ENCODE data around the gene ZBTB24. TPM values are rescaled to one million over a fixed set of nuclear protein-coding genes. Genes with fewer than 3 reads are reported as not detected.

The ZBTB24 gene
- polyA plus RNA-seq, 2 of the 4 experiments (the other 2 are of a cell fraction) = 4.5 to 5.4 TPM

GRCh38 chr6:109449795-109450673 lies 33.0 kb downstream of the ZBTB24 start:
- POLR2A ChIA-PET = no interaction called here
- no peak for ATAC-seq
- CTCF ChIA-PET = interaction anchor here (0.7 kb wide), 1 partner anchor 9 kb away, joined by 3 read pairs; the partner anchor contains the start of genes PPIL6 and SMPD2
- Histone ChIP-seq H3K4me3 (no peak overlapping the region), H3K4me1 (0 out of 3 replicates have a peak, but pooled peaks cover 3% of the 10 kb centered on the region), H3K4me2 (no peak overlapping the region), H3K9me3 (no peaks in the 10 kb centered on the region), H3K27ac (no peak overlapping the region)
- no peak for TF ChIP-seq JUN (IDR thresholded peaks at IDR 0.05)
- TF ChIP-seq PHF8 (IDR thresholded peaks at IDR 0.05; ENCODE audit: borderline replicate concordance, low read depth) = no peak
- no peak for TF ChIP-seq POLR2AphosphoS2 (conservative IDR thresholded peaks at IDR 0.05; ENCODE audit: low read length)
- no peak for TF ChIP-seq USF2 (IDR thresholded peaks at IDR 0.05)
- no peak for TF ChIP-seq RCOR1 (IDR thresholded peaks at IDR 0.05; ENCODE audit: low read depth, low read length)
- no peak for TF ChIP-seq HEYL (CRISPR knock-in tag; IDR thresholded peaks at IDR 0.05)
- no peak for TF ChIP-seq TFCP2L1 (CRISPR knock-in tag; IDR thresholded peaks at IDR 0.05)
- TF ChIP-seq MAZ (IDR thresholded peaks at IDR 0.05; ENCODE audit: borderline replicate concordance, low read depth, low read length) = no peak
- no peak for TF ChIP-seq ELK1 (IDR thresholded peaks at IDR 0.05; ENCODE audit: low read depth, low read length)
- TF ChIP-seq ZFP36 (IDR thresholded peaks at IDR 0.05; ENCODE audit: borderline replicate concordance, partially characterized antibody) = no peak
- no peak for TF ChIP-seq HOXB5 (CRISPR knock-in tag; IDR thresholded peaks at IDR 0.05)
- TF ChIP-seq RFX5 (IDR thresholded peaks at IDR 0.05) = no peak
- FAIRE-seq = no peak
- no peak for DNase-seq (ENCODE audit: low read depth in 1 of 2, low spot score in 1 of 2)
- 87% methylated on average over 7 of the region's 16 CpGs for WGBS (ENCODE audit: missing lambda C conversion rate)

GRCh38 chr6:109449064-109449794 lies 33.8 kb downstream of the ZBTB24 start:
- 88% methylated on average over 12 of the region's 19 CpGs for WGBS (ENCODE audit: missing lambda C conversion rate)
- FAIRE-seq (no peak), DNase-seq (ENCODE audit: low read depth in 1 of 2, low spot score in 1 of 2) (no peak), ATAC-seq (peak in 1 of 2 experiments; percentile 3; a peak in 2 of 6 replicates)
- H3K4me3 ChIP-seq = no peak overlapping the region
- TF ChIP-seq POLR2A (IDR thresholded peaks at IDR 0.05; ENCODE audit: low read length) (no peak), EHMT2 (IDR thresholded peaks at IDR 0.05; ENCODE audit: low read depth) (no peak), HDAC2 (IDR thresholded peaks at IDR 0.05) (no peak), PHF8 (IDR thresholded peaks at IDR 0.05; ENCODE audit: borderline replicate concordance, low read depth) (no peak), RAD21 (conservative IDR thresholded peaks at IDR 0.05 in 1 of 2, IDR thresholded peaks at IDR 0.05 in 1 of 2) (no peak)
- ChIA-PET CTCF (interaction anchor here (1.4 kb wide), 1 partner anchor 261 kb away, joined by 3 read pairs; no protein-coding TSS in a partner anchor), POLR2A (no interaction called here)
- H3K4me2 ChIP-seq = no peak overlapping the region
- H3K9me3 ChIP-seq = no peaks in the 10 kb centered on the region
- H3K27ac ChIP-seq = no peak overlapping the region
- H3K4me1 ChIP-seq = no peaks in the 10 kb centered on the region

GRCh38 chr6:109448615-109449014 lies 34.4 kb downstream of the ZBTB24 start:
- WGBS (ENCODE audit: missing lambda C conversion rate) = 85% methylated on average over 4 of the region's 7 CpGs
- H3K9me3 ChIP-seq = no peaks in the 10 kb centered on the region
- no peaks in the 10 kb centered on the region for H3K4me1 ChIP-seq
- no peak overlapping the region for H3K27ac ChIP-seq
- CTCF ChIA-PET = interaction anchor here (1.4 kb wide), 1 partner anchor 260 kb away, joined by 3 read pairs; no protein-coding TSS in a partner anchor
- DNase-seq (ENCODE audit: low read depth in 1 of 2, low spot score in 1 of 2) (no peak), FAIRE-seq (no peak), ATAC-seq (peak in 1 of 2 experiments; percentile 8; a peak in 3 of 6 replicates)
- TF ChIP-seq MYC (IDR thresholded peaks at IDR 0.05; ENCODE audit: borderline replicate concordance, low read length) (no peak), HOXA7 (CRISPR knock-in tag; IDR thresholded peaks at IDR 0.05) (no peak), JUN (IDR thresholded peaks at IDR 0.05) (no peak), TFCP2L1 (CRISPR knock-in tag; IDR thresholded peaks at IDR 0.05) (no peak), POLR2A (IDR thresholded peaks at IDR 0.05; ENCODE audit: low read length) (no peak), ATOH8 (CRISPR knock-in tag; IDR thresholded peaks at IDR 0.05; ENCODE audit: low read depth) (no peak), NR3C1 (IDR thresholded peaks at IDR 0.05) (no peak), PBX3 (IDR thresholded peaks at IDR 0.05) (no peak), CEBPB (IDR thresholded peaks at IDR 0.05) (no peak), HMGXB4 (CRISPR knock-in tag; IDR thresholded peaks at IDR 0.05; ENCODE audit: borderline replicate concordance) (no peak), CBX8 (IDR thresholded peaks at IDR 0.05) (no peak), NPAS2 (CRISPR knock-in tag; IDR thresholded peaks at IDR 0.05; ENCODE audit: borderline replicate concordance) (no peak)
- H3K4me2 ChIP-seq = no peak overlapping the region
- no peak overlapping the region for H3K4me3 ChIP-seq
- POLR2A ChIA-PET = no interaction called here

All from A549 (cell line).